HG02938 (cell line): Measurements from ENCODE around the gene INF2.
"Not testable (repeated sequence)": the region's sequence is repeated elsewhere in the genome, so short reads cannot be mapped to it uniquely, and the experiment has no call there.

Experiments used
- ATAC-seq: cut with Tn5 transposase; IDR thresholded peaks from one replicate; pipeline ENCODE4 v1.9.1; 2021; ENCODE audit warnings: mild to moderate bottlenecking, moderate library complexity; ENCODE audit not compliant: unreplicated experiment

INF2 gene

DNA sequence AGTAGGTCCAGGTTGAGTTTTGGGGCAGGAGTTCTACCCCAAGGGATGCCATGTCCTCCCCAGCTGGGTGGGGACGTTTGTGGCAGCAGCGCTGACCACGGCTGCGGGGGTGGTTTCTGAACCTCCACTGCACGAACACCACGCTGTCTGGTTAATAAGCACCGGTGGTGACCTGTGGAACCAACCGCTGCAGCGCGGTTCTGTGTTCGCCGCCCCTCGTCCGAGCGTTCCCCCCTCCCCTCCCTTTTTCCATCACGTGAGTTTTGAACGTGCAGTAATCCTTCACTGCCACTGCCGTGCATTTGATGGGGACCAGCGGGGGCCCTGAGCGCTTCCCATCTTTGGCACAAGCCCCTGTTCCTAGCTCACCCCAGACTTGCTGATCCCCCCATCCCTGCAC, 28.2 kb downstream of the INF2 start:
- no peak for ATAC-seq

DNA sequence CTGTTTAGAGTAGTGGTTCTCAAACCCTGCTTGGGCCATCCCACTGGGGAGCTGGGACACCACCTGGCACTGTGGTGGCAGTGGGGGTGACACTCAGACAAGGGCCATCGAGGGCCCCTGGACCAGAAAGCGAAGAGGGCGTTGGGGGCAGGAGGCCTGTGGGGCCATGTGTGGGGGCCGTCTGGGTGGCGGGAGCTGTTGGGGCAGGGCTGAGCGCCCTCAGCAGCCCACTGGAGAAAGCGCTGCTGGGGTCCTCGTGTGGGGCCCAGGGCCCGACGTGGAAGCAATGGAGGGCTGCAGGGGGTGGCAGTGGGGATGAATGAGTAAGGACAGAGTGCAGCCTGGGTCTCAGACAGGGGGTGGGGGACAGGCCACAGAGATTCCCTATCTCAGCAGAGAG, 28.7 kb downstream of the INF2 start:
- ATAC-seq = no peak

DNA sequence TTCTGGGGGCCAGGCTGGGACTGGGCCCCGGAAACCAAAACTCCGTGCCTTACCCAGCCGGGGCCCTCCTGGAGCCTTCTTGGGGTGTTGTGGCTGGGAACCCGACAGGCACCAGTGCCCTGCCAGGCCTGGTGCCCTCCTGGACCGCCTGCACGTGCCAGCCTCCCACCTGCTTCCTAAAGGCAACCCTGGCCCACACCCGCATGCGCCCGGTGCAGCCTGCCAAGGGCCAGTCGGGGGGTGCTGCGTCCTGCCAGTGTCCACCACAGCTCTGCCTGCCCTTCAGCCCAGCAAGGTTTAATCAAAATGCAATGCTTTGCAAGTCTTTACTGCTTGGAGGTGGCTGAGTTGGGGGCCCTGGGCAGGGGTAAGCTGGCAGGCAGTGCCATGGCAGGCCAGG, 29.5 kb downstream of the INF2 start:
- ATAC-seq = no peak

DNA sequence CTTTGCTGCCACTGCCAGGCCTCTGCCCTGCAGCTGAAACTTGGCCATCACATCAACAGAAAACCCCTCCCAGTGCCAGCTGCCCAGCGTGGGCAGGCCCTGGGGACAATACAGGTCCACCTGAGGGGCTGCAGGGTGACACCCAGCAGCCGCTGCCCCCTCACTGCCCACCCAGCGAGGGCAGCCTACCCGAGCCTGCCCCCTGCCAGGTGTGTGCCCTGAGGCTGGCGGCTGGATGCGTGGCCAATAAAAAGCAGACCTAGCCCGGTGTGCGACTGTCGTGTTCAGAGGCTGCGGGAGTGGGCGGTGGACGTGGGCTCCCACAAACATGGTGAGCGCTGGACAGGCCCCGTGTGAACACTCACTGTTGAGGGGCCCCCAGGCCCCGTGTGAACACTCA, 29.9 kb downstream of the INF2 start:
- ATAC-seq = no peak

DNA sequence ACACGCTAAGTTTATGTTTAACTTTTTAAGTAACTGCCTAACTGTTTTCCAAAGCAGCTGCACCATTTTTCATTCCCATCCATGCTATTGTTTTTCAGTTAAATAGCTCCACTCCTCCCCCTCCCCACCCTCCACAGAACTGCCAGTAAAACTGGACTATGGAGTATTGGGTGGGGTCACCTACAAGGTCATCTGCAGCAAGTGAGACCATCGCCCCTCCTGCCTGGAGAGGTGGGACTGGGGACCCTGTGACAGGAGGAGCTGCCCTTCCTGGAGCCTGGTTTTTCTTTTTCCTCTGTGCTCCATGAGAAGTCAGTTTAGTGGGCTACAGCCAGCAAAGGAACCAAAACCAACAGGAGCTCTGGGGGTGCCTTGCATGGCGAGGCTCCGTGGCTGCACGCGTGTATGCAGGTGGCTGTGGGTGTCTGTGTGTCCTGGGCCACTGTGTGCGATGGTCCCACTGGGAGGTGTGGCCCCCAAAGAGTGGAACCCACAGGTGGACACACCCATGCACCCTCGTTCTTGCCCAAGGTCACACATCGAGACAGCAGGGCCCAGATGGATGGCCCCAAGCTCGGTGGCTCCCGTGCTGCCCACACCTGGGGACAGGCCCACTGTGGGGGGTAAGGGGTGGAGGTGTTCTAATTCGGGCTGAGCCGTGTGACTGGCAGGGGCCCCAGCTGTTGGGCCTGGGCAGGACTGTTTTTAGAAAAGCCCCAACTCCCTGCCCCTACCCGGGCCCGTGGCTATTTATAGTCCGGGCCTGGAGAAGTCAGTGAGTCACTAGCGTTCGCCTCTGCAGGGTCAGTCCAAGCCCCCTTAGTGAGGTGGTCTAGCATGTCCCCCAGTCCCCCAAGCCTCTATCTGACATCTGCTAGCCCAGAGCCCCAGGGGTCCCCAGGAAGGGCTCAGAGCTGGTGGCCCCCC, 32.4 kb downstream of the INF2 start:
- no peak for ATAC-seq

DNA sequence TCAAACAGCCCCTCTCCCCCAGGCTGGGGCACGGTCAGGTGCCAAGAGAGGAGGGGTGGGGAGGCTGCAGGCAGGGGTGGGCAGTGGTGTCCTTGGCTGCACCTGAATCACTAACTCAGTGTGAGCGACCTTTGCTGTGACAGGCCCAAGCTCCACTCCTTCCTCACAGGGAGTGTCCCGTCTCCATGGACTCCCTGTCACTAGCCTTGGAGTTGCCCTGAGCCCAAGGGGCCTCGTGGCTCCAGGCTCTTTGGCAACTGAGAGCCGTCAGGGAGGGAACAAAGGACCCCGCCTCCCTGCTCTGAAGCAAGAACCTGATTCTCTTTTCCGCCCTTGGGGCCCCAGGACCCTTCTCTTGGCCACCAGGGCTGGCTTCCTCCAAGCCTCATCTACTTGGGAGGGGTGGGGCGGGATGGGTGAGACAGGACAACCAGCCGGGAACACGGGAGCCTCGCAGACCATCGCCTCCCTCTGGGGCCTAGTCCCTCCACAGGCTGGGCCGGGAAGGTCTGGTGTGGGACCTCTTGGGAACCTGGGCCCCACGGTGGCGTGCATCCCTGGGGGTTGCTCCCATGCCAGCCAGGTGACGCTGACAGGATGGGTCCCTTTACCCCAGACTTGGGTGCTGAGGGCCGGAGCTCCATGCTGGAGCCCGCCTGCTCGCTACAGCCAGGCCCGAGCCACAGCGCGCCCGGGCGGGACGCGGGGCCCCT, 33.7 kb downstream of the INF2 start:
- no peak for ATAC-seq

DNA sequence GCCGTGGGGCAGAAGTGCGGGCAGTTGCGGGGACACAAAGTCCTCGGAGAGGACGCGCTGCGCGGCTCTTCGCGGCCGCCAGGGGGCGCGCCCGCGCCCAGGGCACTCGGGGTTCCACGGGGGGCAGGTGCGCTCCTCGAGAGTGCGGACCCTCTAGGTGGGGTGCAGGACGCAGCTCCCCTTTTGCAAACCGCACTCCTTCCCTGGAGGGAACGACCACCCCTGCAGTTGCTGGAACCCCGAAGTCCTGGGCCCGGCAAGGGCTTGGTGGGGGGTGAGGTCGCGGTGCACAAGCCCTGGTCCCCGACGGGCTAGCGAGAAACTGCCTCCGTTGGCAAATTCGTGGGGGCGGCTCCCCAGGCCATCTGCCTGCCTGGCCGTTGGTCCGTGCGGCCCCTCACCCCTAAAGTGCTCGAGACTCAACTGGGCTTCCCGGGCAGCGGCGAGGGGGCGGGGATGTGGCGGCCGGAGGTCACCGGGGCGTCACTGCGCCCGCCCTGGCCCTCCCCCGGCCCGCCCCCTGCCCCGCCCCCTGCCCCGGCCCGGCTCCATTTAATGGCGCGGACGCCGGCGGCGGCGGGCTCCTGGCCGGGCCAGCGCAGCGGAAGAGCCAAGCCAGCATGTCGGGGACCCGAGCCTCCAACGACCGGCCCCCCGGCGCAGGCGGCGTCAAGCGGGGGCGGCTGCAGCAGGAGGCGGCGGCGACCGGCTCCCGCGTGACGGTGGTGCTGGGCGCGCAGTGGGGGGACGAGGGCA, 34.4 kb downstream of the INF2 start, which contains the start of gene ADSS1:
Gene ADSS1, plus strand, starts transcription at position 579 of the 756 bp plus-strand sequence. Its CDS starts 42 bp downstream, at position 621.
- no peak for ATAC-seq

DNA sequence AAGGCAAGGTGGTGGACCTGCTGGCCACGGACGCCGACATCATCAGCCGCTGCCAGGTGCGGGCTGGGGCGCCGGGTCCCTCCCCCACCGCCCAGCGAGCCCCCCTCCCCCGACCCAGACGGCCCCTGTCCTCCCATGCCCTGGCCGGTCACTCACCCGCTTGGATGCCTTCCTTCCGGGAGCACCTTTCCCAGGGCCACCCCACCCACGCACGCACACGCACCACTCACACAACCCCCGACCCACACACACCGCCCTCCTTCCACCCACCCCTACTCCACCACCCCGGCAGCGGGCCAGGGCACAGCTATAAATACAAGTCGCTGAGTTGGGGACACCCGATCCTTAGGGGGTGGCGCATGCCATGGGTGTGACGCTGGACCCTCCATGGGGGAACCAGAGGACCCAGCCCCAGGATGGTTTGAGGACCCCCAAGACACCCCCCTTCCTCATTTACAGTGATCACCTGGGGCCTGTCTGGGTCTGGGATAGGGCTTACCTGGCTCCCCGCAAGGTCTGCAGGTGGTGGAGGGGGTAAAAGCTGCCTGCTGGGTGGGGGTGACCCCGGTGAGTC, 35.1 kb downstream of the INF2 start:
- ATAC-seq = no peak

DNA sequence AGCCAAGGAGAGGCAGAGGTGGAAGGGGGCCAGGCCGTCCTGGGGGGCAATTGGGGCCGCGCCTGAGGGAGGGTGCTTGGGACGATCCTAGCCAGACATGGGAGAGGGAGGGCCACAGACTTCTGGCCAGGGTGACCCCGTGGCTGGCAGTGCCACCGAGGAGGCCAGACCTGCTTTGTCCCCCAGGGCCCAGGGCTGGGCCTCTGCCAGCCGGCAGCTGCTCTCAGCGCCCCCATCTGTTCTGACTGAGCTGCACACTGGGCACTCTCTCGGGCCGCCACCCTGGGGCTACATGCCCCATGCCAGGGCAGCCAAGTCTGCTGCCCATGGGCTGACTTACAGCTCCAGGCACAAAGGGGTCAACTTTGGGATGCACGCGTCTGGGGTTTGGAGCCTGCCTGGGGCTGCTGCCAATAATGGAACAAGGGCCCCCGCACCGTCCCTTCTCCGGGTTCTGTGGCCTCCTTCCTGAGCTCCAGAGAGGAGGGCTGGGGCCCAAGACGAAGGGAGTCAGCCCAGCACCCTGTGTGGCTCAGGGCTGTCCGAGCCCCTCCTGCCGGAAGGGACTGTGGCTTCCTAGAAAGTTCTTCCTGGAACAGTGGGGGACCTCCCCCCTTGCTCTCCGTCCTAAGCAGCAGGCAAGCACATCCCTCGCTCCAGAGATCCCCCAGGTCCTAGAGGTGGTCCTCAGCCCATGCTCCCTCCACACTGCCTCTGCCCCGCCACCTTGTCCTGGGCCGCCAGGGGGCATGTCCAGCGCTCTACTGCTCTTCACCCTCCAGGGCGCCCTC, 35.8 kb downstream of the INF2 start:
- no peak for ATAC-seq

DNA sequence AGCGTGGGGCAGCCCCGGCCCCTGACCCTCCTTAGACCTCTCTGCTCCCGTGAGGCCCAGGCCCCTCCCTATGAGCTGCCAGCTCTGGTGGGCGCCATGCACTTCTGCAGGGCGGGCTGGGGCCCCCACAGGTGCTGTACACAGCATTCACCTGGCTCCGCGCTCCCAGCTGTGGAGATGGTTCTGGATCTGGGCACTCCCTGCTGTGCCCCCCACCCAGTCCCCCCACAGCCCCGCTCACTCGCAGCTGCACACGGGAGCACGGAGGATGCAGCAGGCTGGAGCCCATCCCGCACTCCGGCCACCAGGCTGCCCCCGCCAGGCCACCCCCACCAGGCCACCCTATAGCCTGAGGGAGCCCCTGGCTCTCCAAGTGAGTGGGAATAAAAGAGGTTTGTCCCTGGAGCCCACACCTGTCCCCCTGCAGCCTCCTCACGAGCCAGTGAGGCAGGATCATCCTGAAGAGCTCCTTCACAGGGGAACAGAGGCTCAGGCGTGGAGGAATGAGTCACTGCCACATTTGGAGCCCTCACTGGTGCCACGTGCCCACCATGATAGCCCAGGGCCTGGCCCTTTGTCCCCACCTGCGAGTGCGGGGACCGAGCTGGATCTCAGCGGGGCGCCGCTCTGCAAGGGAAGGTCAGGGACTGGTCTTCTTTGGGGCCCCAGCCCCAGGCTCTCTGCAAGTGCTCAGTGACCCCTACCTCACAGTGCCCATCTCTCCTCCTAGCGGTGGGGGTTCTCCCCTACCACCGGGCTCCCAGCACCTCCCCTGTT, 36.5 kb downstream of the INF2 start:
- ATAC-seq = no peak

DNA sequence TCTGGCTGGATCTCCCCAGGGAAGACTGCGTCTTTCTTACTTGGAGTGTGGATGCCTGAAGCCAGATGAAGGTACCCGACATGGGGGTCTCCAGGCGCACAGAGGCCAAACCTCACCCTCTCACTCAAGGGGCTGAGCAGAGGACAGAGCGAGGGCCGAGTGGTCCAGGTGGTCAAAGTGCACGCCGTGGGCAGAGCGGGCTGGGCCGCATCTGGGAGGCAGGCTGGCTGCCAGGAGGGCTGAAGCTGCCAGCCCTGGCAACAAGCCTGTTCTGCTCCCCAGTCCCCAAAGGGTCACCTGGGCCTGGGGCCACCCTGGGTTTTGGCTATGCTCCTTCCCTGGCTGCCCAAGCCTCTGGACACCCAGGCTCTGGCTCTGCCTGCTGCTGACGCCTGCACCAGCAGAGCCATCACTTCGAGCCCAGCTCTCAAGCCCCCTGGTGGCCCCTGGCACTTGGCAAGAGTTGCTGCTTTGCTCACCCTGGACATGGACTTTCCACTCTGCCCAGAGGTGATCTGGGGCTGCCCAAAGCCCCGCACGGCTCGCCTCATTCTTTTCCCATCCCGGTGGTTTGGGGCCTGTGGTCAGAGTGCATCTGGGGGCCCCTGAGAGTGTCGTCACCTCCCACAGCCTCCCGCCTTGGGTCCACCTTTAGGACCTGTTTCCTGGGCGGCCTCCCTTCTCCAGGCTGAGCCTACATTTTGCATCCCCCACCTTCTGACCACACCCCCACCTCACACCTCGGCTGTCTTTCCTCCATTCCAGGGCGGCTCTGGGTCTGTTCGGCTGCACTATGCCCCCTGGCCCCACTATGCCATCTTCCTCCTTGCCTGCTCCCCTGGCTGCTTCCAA, 37.4 kb downstream of the INF2 start:
- no peak for ATAC-seq

DNA sequence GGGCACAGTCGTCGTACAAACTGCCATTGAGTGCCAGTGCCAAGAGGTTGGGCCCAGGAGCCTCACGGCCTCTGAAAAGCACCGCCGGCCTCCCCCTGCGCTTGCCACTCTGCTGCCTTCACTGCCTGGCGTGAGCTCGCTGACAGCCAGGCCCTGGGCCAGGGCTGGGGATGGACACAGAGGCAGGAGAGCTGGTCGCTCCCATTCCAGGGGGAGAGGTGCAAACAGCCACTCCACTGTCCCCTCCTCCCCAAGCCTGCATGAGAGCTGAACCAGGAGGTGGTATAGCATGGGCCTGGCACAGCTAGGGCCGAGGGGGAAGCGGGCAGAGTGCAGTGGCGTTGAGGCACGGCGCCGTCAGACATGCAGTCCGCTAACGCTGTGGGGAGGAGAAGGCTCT, 39.2 kb downstream of the INF2 start:
- ATAC-seq = no peak

DNA sequence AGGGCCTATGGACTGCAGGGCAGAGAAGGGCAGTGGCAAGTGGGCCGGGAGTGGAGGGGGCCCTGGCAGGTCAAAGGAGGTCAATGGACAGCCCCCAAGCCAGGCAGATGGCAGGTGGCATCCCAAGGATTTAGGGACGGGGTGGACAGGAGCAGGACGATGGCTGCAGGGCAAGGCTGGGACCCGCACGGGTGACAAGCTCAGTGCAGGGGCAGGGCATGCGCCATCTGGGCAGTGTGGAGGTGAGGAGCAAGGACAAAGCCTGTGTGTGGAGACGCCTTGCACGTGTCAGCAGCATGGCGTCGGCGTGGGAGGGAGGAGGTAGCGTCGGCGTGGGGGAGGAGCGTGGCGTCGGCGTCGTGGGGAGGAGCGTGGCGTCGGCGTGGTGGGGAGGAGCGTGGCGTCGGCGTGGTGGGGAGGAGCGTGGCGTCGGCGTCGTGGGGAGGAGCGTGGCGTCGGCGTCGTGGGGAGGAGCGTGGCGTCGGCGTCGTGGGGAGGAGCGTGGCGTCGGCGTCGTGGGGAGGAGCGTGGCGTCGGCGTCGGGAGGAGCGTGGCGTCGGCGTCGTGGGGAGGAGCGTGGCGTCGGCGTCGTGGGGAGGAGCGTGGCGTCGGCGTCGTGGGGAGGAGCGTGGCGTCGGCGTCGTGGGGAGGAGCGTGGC, 39.9 kb downstream of the INF2 start:
- ATAC-seq = not testable (repeated sequence)

DNA sequence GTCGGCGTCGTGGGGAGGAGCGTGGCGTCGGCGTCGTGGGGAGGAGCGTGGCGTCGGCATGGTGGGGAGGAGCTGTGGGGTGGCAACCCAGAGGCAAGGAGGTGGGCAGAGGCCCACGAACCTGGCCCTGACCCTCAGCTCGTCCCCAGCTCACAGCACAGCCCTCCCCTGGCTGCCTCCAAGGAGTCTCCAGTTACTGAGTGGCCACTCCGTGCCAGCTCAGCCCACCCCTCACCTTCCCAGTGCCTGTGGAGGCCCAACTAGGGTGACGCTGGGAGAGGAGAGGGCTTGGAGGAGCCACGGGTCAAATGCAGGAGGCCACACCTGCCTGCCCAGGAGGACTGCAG, 40.4 kb downstream of the INF2 start:
- ATAC-seq = no peak

DNA sequence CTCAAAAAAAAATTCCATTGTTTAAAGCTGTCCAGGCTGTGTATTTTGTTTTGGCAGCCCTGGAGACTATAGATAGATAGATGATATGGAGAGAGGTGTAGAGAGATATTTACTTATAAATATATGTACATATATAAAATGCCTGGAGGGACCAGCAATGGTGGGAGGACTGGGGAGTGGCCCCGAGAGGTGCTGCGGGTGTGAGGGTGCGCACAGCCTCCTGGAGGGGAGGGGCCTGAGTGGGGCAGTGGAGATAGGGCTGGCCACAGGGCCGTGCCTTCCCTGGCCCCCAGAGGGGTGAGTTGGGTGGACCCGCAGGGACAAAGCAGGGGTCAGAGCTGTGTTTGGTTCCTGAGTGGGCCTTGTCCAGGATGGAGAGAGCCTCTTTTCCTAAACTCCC, 41.1 kb downstream of the INF2 start:
- no peak for ATAC-seq

DNA sequence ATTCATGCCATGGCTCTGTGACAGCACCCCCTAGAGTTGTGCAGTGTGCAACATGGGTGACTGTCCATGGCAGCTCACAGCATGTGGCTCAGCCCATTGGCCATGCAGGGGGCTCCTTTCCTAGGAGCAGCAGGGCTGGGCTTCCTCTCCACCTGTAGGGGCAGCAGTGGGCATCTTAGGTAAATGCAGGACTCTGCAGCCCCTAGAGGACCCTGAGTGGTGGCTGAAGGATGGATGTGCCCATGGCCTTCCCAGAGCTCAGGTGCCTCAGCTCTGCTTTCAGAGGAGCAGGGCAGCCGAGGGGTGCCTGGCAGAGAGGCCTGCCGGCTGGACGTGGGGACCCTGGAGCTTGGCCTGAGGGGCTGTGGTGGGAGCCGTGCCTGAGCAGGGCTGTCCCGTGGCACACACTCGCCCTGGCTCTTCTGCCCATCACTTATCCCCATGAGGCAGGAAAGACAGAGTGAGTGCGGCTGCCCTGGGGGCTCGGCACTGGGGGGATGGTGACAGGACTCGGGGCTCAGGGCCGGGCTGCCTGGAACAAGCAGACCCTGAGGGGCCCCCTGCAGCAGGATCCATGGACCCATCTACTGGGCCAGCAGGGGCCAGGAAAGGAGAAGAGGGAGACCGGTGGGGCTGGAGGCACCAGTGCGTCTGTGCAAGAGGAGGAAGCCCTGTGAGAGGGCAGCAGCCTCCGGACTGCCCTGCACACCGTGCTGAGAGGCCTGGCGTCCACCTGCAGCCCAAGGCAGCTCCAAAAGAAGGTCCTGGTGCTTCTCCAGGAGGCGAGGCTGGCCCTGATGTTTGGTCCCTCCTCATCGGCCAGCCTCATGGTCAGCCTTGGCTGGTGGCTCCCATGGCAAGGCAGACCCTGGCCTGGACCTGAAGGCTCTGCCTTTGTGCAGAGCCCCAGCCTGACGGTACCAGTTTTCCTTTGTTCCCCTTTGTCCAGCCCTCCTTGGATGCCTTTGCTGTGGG, 42.2 kb downstream of the INF2 start:
- ATAC-seq = no peak

DNA sequence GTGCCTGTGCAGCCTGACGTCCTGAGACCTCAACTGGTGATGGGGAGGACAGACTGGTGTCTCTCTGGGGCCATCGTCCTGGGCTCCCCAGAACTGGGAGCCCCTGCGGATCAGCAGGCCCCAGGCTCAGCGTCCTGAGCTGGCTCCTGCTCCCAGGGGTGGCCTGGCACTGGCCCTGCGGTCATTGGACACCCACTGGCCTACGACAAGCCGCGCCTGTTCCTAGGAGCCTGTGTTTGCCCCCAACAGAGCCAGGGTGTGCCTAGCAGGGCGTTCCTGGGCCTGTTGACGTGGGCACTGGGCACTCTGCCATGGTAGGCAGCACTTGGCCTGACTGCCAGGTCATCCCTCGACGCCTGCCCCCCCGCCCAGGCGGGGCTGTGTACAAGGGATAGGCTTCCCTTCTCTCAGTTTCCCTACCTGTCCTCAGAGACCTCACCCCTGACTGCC, 43.0 kb downstream of the INF2 start:
- no peak for ATAC-seq
